Large intestine (tissue), 3 donors: Measurements from ENCODE around the gene S100A11. TPM values are rescaled to one million over a fixed set of nuclear protein-coding genes. Genes with fewer than 3 reads are reported as not detected.

ENCODE experiments used
- DNase-seq, 2 donors: peaks; one replicate each; pipeline versions ENCODE4 v3.0.0 to v3.0.0-alpha.2; 2013
- H3K27ac ChIP-seq: one replicate; pipeline ENCODE4 v1.5.1; 2013; ENCODE audit warnings: low read length
- H3K27me3 ChIP-seq: 2 replicates; pipeline ENCODE4 v1.6.1; 2013; ENCODE audit warnings: low read length; ENCODE audit not compliant: control insufficient read depth, insufficient read depth
- H3K36me3 ChIP-seq: 2 replicates; pipeline ENCODE4 v1.6.1; 2013; ENCODE audit warnings: low read length; ENCODE audit not compliant: control insufficient read depth, insufficient read depth
- H3K4me1 ChIP-seq: one replicate; pipeline ENCODE4 v1.6.1; 2013; ENCODE audit warnings: low read length; ENCODE audit not compliant: control insufficient read depth, insufficient read depth
- H3K4me3 ChIP-seq: one replicate; pipeline ENCODE4 v1.5.1; 2013; ENCODE audit warnings: low read length
- H3K9me3 ChIP-seq: one replicate; pipeline ENCODE4 v1.6.1; 2013; ENCODE audit warnings: mild to moderate bottlenecking, low read depth, low read length, moderate library complexity; ENCODE audit not compliant: control insufficient read depth
- WGBS: methylation state at CpG from one replicate; pipeline ENCODE4 v1.1.5; 2013; ENCODE audit warnings: low lambda C conversion rate; ENCODE audit not compliant: insufficient coverage; 5-methylcytosine and 5-hydroxymethylcytosine counted together
- polyA plus RNA-seq: library from polyadenylated mRNA; unstranded; fragments of 120-200 nt; gene quantifications from one replicate; pipeline ENCODE4 v1.2.1, GENCODE V29; 2013

The S100A11 gene
- polyA plus RNA-seq, 1 donor, result 314 TPM

GRCh38 chr1:152024223-152024622 lies 12.6 kb downstream of the S100A11 start:
- WGBS, result no CpG with 5 or more reads among the region's 4 CpGs
- Histone ChIP-seq H3K4me1 (no peaks in the 10 kb centered on the region), H3K36me3 (no peaks in the 10 kb centered on the region), H3K27me3 (no peaks in the 10 kb centered on the region), H3K4me3 (no peak overlapping the region), H3K27ac (no peak overlapping the region), H3K9me3 (no peaks in the 10 kb centered on the region)
- no peak for DNase-seq

GRCh38 chr1:152023221-152023620 lies 13.6 kb downstream of the S100A11 start:
- Histone ChIP-seq H3K9me3 (no peaks in the 10 kb centered on the region), H3K36me3 (no peaks in the 10 kb centered on the region), H3K27me3 (no peaks in the 10 kb centered on the region), H3K27ac (no peak overlapping the region), H3K4me1 (no peaks in the 10 kb centered on the region), H3K4me3 (no peak overlapping the region)
- WGBS, result 82% methylated on average over 3 of the region's 4 CpGs
- DNase-seq, result no peak

GRCh38 chr1:152022474-152022873 lies 14.3 kb downstream of the S100A11 start:
- no peaks in the 10 kb centered on the region for H3K27me3 ChIP-seq
- no peak for DNase-seq
- H3K27ac ChIP-seq, result no peak overlapping the region
- H3K4me1 ChIP-seq, result no peaks in the 10 kb centered on the region
- WGBS, result 79% methylated on average over 2 of the region's 3 CpGs
- H3K9me3 ChIP-seq, result no peaks in the 10 kb centered on the region
- H3K36me3 ChIP-seq, result no peaks in the 10 kb centered on the region
- no peak overlapping the region for H3K4me3 ChIP-seq

GRCh38 chr1:152021569-152021968 lies 15.2 kb downstream of the S100A11 start:
- 80% methylated on average over 3 of the region's 7 CpGs for WGBS
- Histone ChIP-seq H3K4me3 (no peak overlapping the region), H3K36me3 (no peaks in the 10 kb centered on the region), H3K9me3 (no peaks in the 10 kb centered on the region), H3K27me3 (no peaks in the 10 kb centered on the region), H3K4me1 (no peaks in the 10 kb centered on the region), H3K27ac (no peak overlapping the region)
- DNase-seq, result no peak

- Histone ChIP-seq H3K27me3 (no peaks in the 10 kb centered on the region), H3K9me3 (no peaks in the 10 kb centered on the region), H3K4me3 (no peak overlapping the region), H3K4me1 (no peaks in the 10 kb centered on the region), H3K36me3 (no peaks in the 10 kb centered on the region), H3K27ac (no peak overlapping the region)
- WGBS, result 100% methylated on average over 1 of the region's 3 CpGs
- DNase-seq, result no peak
These were observed 16.0 kb downstream of the S100A11 start for GRCh38 chr1:152020849-152021248.

- no peak overlapping the region for H3K27ac ChIP-seq
- no peaks in the 10 kb centered on the region for H3K9me3 ChIP-seq
- WGBS, result no CpG with 5 or more reads among the region's 4 CpGs
- no peaks in the 10 kb centered on the region for H3K36me3 ChIP-seq
- H3K27me3 ChIP-seq, result no peaks in the 10 kb centered on the region
- no peaks in the 10 kb centered on the region for H3K4me1 ChIP-seq
- no peak overlapping the region for H3K4me3 ChIP-seq
- DNase-seq, result no peak
These were observed 18.3 kb downstream of the S100A11 start for GRCh38 chr1:152018537-152018936.

GRCh38 chr1:152015766-152016165 lies 21.0 kb downstream of the S100A11 start:
- Histone ChIP-seq H3K36me3 (no peaks in the 10 kb centered on the region), H3K27ac (no peak overlapping the region), H3K27me3 (no peaks in the 10 kb centered on the region), H3K4me1 (no peaks in the 10 kb centered on the region), H3K9me3 (no peaks in the 10 kb centered on the region), H3K4me3 (no peak overlapping the region)
- no CpG with 5 or more reads among the region's 6 CpGs for WGBS
- no peak for DNase-seq

GRCh38 chr1:152014943-152015342 lies 21.9 kb downstream of the S100A11 start:
- H3K36me3 ChIP-seq, result no peaks in the 10 kb centered on the region
- no peaks in the 10 kb centered on the region for H3K27me3 ChIP-seq
- no peak overlapping the region for H3K27ac ChIP-seq
- WGBS, result no CpG with 5 or more reads among the region's 1 CpG
- no peaks in the 10 kb centered on the region for H3K9me3 ChIP-seq
- H3K4me1 ChIP-seq, result no peaks in the 10 kb centered on the region
- H3K4me3 ChIP-seq, result no peak overlapping the region
- no peak for DNase-seq

GRCh38 chr1:152013664-152014237 lies 23.1 kb downstream of the S100A11 start:
- H3K4me1 ChIP-seq, result no peaks in the 10 kb centered on the region
- WGBS, result no CpG with 5 or more reads among the region's 3 CpGs
- no peaks in the 10 kb centered on the region for H3K9me3 ChIP-seq

GRCh38 chr1:152009691-152010090 lies 27.1 kb downstream of the S100A11 start:
- H3K27me3 ChIP-seq, result no peaks in the 10 kb centered on the region
- WGBS, result 71% methylated on average over 1 of the region's 1 CpG

More at GRCh38 chr1:152013664-152014237, 23.1 kb downstream of the S100A11 start:
- Histone ChIP-seq H3K27ac (no peak overlapping the region), H3K36me3 (no peaks in the 10 kb centered on the region), H3K27me3 (no peaks in the 10 kb centered on the region), H3K4me3 (no peak overlapping the region)
- DNase-seq, result no peak

GRCh38 chr1:152007047-152007446 lies 29.8 kb downstream of the S100A11 start:
- Histone ChIP-seq H3K27ac (no peak overlapping the region), H3K9me3 (no peaks in the 10 kb centered on the region), H3K4me3 (no peak overlapping the region), H3K36me3 (no peaks in the 10 kb centered on the region), H3K27me3 (no peaks in the 10 kb centered on the region), H3K4me1 (peaks cover 1% of the 10 kb centered on the region)
- WGBS, result 85% methylated on average over 2 of the region's 2 CpGs
- no peak for DNase-seq

More at GRCh38 chr1:152009691-152010090, 27.1 kb downstream of the S100A11 start:
- H3K9me3 ChIP-seq, result no peaks in the 10 kb centered on the region
- no peaks in the 10 kb centered on the region for H3K4me1 ChIP-seq
- no peak overlapping the region for H3K4me3 ChIP-seq
- H3K36me3 ChIP-seq, result no peaks in the 10 kb centered on the region
- H3K27ac ChIP-seq, result no peak overlapping the region
- no peak for DNase-seq
